HepG2 (cell line): ENCODE results near the gene UTF1.

Experiments
- FOXK2 ChIP-seq: fragments of 450-650 bp; IDR thresholded peaks from 2 replicates; pipeline ENCODE4 v1.6.1; 2016
- HNRNPUL1 ChIP-seq: fragments of 200-400 bp; formaldehyde crosslinking; IDR thresholded peaks from 2 replicates; pipeline ENCODE4 v1.6.1; 2017; ENCODE audit warnings: low read depth, mild to moderate bottlenecking, low read length, moderate library complexity
- RFX5 ChIP-seq: IDR thresholded peaks from 2 replicates; pipeline ENCODE4 v1.6.1; 2011; ENCODE audit warnings: low read depth, low read length, improper control_type of control experiment
- ZC3H4 ChIP-seq: sonication (generic); formaldehyde crosslinking; IDR thresholded peaks from 2 replicates; pipeline ENCODE4 v1.4.0; 2020; ENCODE audit warnings: missing genetic modification reagents, borderline replicate concordance
- ZNF24 ChIP-seq: fragments of 450-650 bp; IDR thresholded peaks from 2 replicates; pipeline ENCODE4 v1.6.1; 2017; ENCODE audit warnings: antibody characterized with exemption, mild to moderate bottlenecking
- ZNF501 ChIP-seq: sonication (generic); formaldehyde crosslinking; IDR thresholded peaks from 2 replicates; pipeline ENCODE4 v1.5.1; 2020; ENCODE audit warnings: mild to moderate bottlenecking, moderate library complexity, missing genetic modification reagents
- TF ChIP-seq, protein P1 (sequence below): IDR thresholded peaks from 2 replicates; pipeline ENCODE4 v1.6.1; 2012; ENCODE audit warnings: inconsistent platforms
- TF ChIP-seq, protein P2 (sequence below): sonication (generic); formaldehyde crosslinking; IDR thresholded peaks from 2 replicates; pipeline ENCODE4 v1.5.0; 2020; ENCODE audit warnings: mild to moderate bottlenecking, missing genetic modification reagents, moderate library complexity

DNA sequence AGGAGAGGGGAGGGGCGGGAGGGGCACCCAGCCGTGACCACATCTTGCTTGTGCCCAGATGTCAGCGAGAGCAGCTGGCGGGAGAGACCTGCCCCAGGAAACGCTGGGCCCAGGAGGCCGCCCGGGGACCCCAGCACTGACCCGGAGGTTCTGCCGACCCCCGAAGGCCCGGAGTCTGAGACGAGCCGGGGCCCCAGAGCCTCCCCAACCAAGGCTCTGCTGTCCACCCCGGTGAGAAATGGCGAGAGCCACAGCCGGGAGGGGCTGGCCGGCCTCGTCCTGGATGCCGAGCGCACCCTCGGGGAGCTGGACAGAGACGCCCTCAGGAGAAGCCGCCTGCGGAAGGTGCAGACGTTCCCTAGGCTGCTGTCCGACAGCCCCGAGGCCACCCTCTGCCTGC is 44.1 kb upstream of the UTF1 start:
- TF ChIP-seq FOXK2, result no peak
- TF ChIP-seq ZNF24, result no peak
- TF ChIP-seq ZNF501 (CRISPR knock-in tag), result no peak
- TF ChIP-seq, protein P1, sequence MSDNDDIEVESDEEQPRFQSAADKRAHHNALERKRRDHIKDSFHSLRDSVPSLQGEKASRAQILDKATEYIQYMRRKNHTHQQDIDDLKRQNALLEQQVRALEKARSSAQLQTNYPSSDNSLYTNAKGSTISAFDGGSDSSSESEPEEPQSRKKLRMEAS, result no peak
- TF ChIP-seq RFX5, result no peak
- TF ChIP-seq HNRNPUL1, result no peak
- no peak for TF ChIP-seq ZC3H4 (CRISPR knock-in tag)
- TF ChIP-seq, protein P2, sequence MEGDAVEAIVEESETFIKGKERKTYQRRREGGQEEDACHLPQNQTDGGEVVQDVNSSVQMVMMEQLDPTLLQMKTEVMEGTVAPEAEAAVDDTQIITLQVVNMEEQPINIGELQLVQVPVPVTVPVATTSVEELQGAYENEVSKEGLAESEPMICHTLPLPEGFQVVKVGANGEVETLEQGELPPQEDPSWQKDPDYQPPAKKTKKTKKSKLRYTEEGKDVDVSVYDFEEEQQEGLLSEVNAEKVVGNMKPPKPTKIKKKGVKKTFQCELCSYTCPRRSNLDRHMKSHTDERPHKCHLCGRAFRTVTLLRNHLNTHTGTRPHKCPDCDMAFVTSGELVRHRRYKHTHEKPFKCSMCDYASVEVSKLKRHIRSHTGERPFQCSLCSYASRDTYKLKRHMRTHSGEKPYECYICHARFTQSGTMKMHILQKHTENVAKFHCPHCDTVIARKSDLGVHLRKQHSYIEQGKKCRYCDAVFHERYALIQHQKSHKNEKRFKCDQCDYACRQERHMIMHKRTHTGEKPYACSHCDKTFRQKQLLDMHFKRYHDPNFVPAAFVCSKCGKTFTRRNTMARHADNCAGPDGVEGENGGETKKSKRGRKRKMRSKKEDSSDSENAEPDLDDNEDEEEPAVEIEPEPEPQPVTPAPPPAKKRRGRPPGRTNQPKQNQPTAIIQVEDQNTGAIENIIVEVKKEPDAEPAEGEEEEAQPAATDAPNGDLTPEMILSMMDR, result no peak
